CD14-positive monocyte (primary cell): Measurements from ENCODE around the gene CNPY1. TPM values are rescaled to one million over a fixed set of nuclear protein-coding genes. Genes with fewer than 3 reads are reported as not detected.
A peak's percentile ranks its signal among the peaks of the same experiment; 100 is the strongest.

Source experiments
- DNase-seq, 3 donors: peaks; one replicate each; pipeline ENCODE4 v3.0.0-alpha.2; 2011 to 2022
- H2AFZ ChIP-seq: 2 replicates; pipeline ENCODE4 v1.6.0; 2012; ENCODE audit warnings: mild to moderate bottlenecking, low read depth, low read length, inconsistent platforms; ENCODE audit not compliant: insufficient read depth, poor library complexity, severe bottlenecking
- H3K27ac ChIP-seq, 2 donors: 1 replicate in 1 of 2; 2 replicates in 1 of 2; pipeline ENCODE4 v1.5.1; 2012 to 2013; ENCODE audit warnings: low read length in 2 of 2, control low read depth in 1 of 2, inconsistent platforms in 1 of 2, low read depth in 1 of 2, mild to moderate bottlenecking in 1 of 2
- H3K27me3 ChIP-seq, 2 donors: one replicate each; pipeline versions ENCODE4 v1.6.0 to v1.6.1; 2011 to 2013; ENCODE audit warnings: low read length in 2 of 2; ENCODE audit not compliant: control insufficient read depth in 2 of 2, insufficient read depth in 2 of 2
- H3K36me3 ChIP-seq, 2 donors: replicated peaks in 1 of 2; 1 replicate in 1 of 2; 2 replicates in 1 of 2; pipeline versions ENCODE4 v1.5.1 to v1.6.1; 2012 to 2013; ENCODE audit warnings: low read length in 2 of 2, control low read depth in 1 of 2, inconsistent platforms in 1 of 2, mild to moderate bottlenecking in 1 of 2; ENCODE audit not compliant: insufficient read depth in 2 of 2, control insufficient read depth in 1 of 2
- H3K4me1 ChIP-seq, 2 donors: 1 replicate in 1 of 2; 2 replicates in 1 of 2; pipeline versions ENCODE4 v1.5.1 to v1.6.1; 2012 to 2013; ENCODE audit warnings: low read length in 2 of 2, control low read depth in 1 of 2, inconsistent platforms in 1 of 2, mild to moderate bottlenecking in 1 of 2, moderate library complexity in 1 of 2; ENCODE audit not compliant: insufficient read depth in 2 of 2, control insufficient read depth in 1 of 2
- H3K4me2 ChIP-seq: replicated peaks from 2 replicates; pipeline ENCODE3; 2012; ENCODE audit warnings: low read length, moderate library complexity, mild to moderate bottlenecking; ENCODE audit not compliant: poor library complexity, severe bottlenecking; ENCODE audit errors: extremely low read depth
- H3K4me3 ChIP-seq, 3 experiments: fragments of 200-600 bp in 1 of 3; sonication (generic) in 1 of 3; replicated peaks in 1 of 3; 1 replicate in 2 of 3; 2 replicates in 1 of 3; pipeline ENCODE4 v1.5.1; 2011 to 2013; ENCODE audit warnings: low read length in 3 of 3, mild to moderate bottlenecking in 3 of 3, control low read depth in 2 of 3, low read depth in 2 of 3, inconsistent platforms in 1 of 3, moderate library complexity in 1 of 3
- H3K79me2 ChIP-seq: 2 replicates; pipeline ENCODE4 v1.6.0; 2012; ENCODE audit warnings: mild to moderate bottlenecking, control low read depth, inconsistent platforms, low read length, moderate library complexity; ENCODE audit not compliant: insufficient read depth
- H3K9ac ChIP-seq: 2 replicates; pipeline ENCODE4 v1.6.0; 2017; ENCODE audit warnings: low read length, mild to moderate bottlenecking; ENCODE audit not compliant: insufficient read depth, poor library complexity, severe bottlenecking
- H3K9me3 ChIP-seq, 2 donors: replicated peaks in 1 of 2; 1 replicate in 1 of 2; 2 replicates in 1 of 2; pipeline versions ENCODE4 v1.5.1 to v1.6.1; 2012 to 2013; ENCODE audit warnings: low read length in 2 of 2, control low read depth in 1 of 2; ENCODE audit not compliant: control insufficient read depth in 1 of 2, insufficient read depth in 1 of 2
- H4K20me1 ChIP-seq: 2 replicates; pipeline ENCODE4 v1.6.0; 2012; ENCODE audit warnings: mild to moderate bottlenecking, low read length, control low read depth, moderate library complexity; ENCODE audit not compliant: insufficient read depth
- H3K27ac Mint-ChIP-seq, 7 donors: one replicate each; pipeline ENCODE4 v1.8.0; 2020; ENCODE audit warnings: mild to moderate bottlenecking in 7 of 7, mixed read lengths in 7 of 7, moderate library complexity in 6 of 7, inconsistent platforms in 2 of 7
- H3K27me3 Mint-ChIP-seq, 3 donors: one replicate each; pipeline ENCODE4 v1.8.0; 2021 to 2022; ENCODE audit warnings: low read depth in 3 of 3, mild to moderate bottlenecking in 3 of 3, mixed read lengths in 3 of 3, moderate library complexity in 3 of 3, inconsistent platforms in 1 of 3
- H3K36me3 Mint-ChIP-seq, 2 donors: one replicate each; pipeline ENCODE4 v1.8.0; 2020; ENCODE audit warnings: mixed read lengths in 2 of 2, inconsistent platforms in 1 of 2, mild to moderate bottlenecking in 1 of 2
- H3K4me1 Mint-ChIP-seq: one replicate; pipeline ENCODE4 v1.8.0; 2020; ENCODE audit warnings: mild to moderate bottlenecking, mixed read lengths
- H3K4me3 Mint-ChIP-seq, 2 donors: one replicate each; pipeline ENCODE4 v1.8.0; 2020; ENCODE audit warnings: mild to moderate bottlenecking in 2 of 2, mixed read lengths in 2 of 2, moderate library complexity in 1 of 2
- H3K9me3 Mint-ChIP-seq, 7 donors: one replicate each; pipeline ENCODE4 v1.8.0; 2020 to 2022; ENCODE audit warnings: mixed read lengths in 7 of 7, mild to moderate bottlenecking in 6 of 7, moderate library complexity in 6 of 7, inconsistent platforms in 2 of 7
- WGBS: methylation state at CpG from one replicate; pipeline ENCODE4 v1.1.5; 2013; ENCODE audit warnings: missing lambda C conversion rate; ENCODE audit not compliant: insufficient coverage; 5-methylcytosine and 5-hydroxymethylcytosine counted together
- intact Hi-C, 2 donors: fragments of 100-400 bp; cut with micrococcal nuclease; formaldehyde crosslinking; loops; one replicate each; pipeline versions ENCODE4 v1.15.0 to v1.15.1; 2023
- polyA plus RNA-seq, 3 donors: library from polyadenylated mRNA; depleted of rRNA in 1 of 3; unstranded in 2 of 3; stranded (reverse) in 1 of 3; fragments of 300-500 nt in 2 of 3; fragments of >200 nt in 1 of 3; fragmentation: Illumina TruSeq in 2 of 3; gene quantifications; 1 replicate in 2 of 3; 2 replicates in 1 of 3; pipeline ENCODE4 v1.2.3, GENCODE V29; 2012 to 2021
- TF ChIP-seq, protein P1 (sequence below): fragments of 200-600 bp; IDR thresholded peaks from one replicate; pipeline ENCODE4 v1.8.0; 2022; ENCODE audit warnings: antibody characterized with exemption, mild to moderate bottlenecking

The CNPY1 gene
- polyA plus RNA-seq, 3 donors, result not detected

GRCh38 chr7:155495440-155496248 is 50.7 kb downstream of the CNPY1 start:
- Histone ChIP-seq H3K4me3 (no peak overlapping the region), H3K9ac (no peak overlapping the region), H3K27ac (no peak overlapping the region), H3K36me3 (no peaks in the 10 kb centered on the region), H4K20me1 (no peaks in the 10 kb centered on the region), H3K27me3 (peaks cover 12 to 66% of the 10 kb centered on the region in 2 donors), H3K4me1 (peaks cover 13 to 14% of the 10 kb centered on the region in 2 donors), H2AFZ (no peak overlapping the region), H3K79me2 (no peaks in the 10 kb centered on the region), H3K4me2 (no peak overlapping the region), H3K9me3 (no peaks in the 10 kb centered on the region)
- 92% methylated on average over 12 of the region's 13 CpGs for WGBS
- Mint-ChIP-seq H3K36me3 (peaks cover 0 to 4% of the 10 kb centered on the region in 2 donors), H3K9me3 (peaks cover 6 to 19% (median 8%) of the 10 kb centered on the region in 7 donors), H3K27me3 (peaks cover 53 to 79% (median 59%) of the 10 kb centered on the region in 3 donors), H3K4me1 (peaks cover 15% of the 10 kb centered on the region), H3K27ac (peak overlapping the region in 1 of 7 donors; percentile 77), H3K4me3 (no peak overlapping the region)
- DNase-seq, result no peak
- TF ChIP-seq, protein P1, sequence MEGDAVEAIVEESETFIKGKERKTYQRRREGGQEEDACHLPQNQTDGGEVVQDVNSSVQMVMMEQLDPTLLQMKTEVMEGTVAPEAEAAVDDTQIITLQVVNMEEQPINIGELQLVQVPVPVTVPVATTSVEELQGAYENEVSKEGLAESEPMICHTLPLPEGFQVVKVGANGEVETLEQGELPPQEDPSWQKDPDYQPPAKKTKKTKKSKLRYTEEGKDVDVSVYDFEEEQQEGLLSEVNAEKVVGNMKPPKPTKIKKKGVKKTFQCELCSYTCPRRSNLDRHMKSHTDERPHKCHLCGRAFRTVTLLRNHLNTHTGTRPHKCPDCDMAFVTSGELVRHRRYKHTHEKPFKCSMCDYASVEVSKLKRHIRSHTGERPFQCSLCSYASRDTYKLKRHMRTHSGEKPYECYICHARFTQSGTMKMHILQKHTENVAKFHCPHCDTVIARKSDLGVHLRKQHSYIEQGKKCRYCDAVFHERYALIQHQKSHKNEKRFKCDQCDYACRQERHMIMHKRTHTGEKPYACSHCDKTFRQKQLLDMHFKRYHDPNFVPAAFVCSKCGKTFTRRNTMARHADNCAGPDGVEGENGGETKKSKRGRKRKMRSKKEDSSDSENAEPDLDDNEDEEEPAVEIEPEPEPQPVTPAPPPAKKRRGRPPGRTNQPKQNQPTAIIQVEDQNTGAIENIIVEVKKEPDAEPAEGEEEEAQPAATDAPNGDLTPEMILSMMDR, result no peak
- intact Hi-C loops, result no loop called here

DNA sequence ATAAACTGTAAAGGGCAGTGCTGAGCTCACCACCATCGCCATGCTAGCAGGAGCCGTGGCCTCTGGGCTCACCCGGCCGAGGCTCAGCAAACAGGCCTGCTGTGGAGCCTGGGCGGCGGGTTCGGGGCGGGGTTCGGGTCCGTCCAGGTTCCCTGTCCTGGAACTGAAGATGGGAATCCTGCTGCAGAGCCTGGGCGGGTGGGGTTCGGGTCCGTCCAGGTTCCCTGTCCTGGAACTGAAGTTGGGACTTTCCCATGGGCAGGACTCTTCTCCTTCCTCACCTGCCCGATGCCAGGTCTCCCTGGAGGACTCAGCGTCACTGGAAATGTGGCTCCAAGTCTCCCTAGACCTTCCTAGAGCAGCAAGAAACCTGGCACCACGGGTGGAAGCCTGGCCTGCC is 51.8 kb downstream of the CNPY1 start:
- no peaks in the 10 kb centered on the region for H3K79me2 ChIP-seq
- Mint-ChIP-seq H3K27ac (peak overlapping the region in 1 of 7 donors; percentile 20), H3K27me3 (peaks cover 60 to 81% (median 60%) of the 10 kb centered on the region in 3 donors), H3K4me1 (peaks cover 23% of the 10 kb centered on the region), H3K36me3 (peaks cover 0 to 4% of the 10 kb centered on the region in 2 donors), H3K9me3 (peaks cover 7 to 19% (median 10%) of the 10 kb centered on the region in 7 donors), H3K4me3 (no peak overlapping the region)
- no peak overlapping the region for H3K9ac ChIP-seq
- peaks cover 7 to 67% of the 10 kb centered on the region in 2 donors for H3K27me3 ChIP-seq
- intact Hi-C loops, result no loop called here
- H3K9me3 ChIP-seq, result no peaks in the 10 kb centered on the region
- no peak overlapping the region for H3K4me3 ChIP-seq
- no peak overlapping the region for H3K4me2 ChIP-seq
- no peak overlapping the region for H3K27ac ChIP-seq
- WGBS, result 94% methylated on average over 16 of the region's 16 CpGs
- no peaks in the 10 kb centered on the region for H4K20me1 ChIP-seq
- no peak for DNase-seq
- TF ChIP-seq, protein P1, result no peak
- peaks cover 20 to 21% of the 10 kb centered on the region in 2 donors for H3K4me1 ChIP-seq
- H2AFZ ChIP-seq, result no peak overlapping the region
- no peaks in the 10 kb centered on the region for H3K36me3 ChIP-seq
